Measurements from ENCODE around the gene IL18RAP.

The IL18RAP gene

DNA sequence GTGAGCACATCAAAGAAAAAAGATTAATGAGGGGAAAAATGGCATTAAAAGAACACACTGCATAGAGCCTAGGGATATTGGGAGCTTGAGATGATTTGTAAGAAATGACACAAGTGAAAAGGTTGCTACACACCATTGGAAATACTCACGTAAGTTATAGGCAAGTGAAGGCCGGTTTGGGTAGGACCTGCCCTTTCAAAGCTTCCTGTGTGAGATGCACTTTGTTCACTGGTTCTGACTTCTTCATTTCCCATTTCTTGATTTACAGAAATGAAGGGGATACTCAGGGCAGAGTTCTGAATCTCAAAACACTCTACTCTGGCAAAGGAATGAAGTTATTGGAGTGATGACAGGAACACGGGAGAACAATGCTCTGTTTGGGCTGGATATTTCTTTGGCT lies at the start of gene IL18RAP:
Gene IL18RAP (plus strand): TSS at position 251 of the 400 bp plus-strand sequence. CDS start 118 bp downstream, at position 369.
- FAIRE-seq (no peak), DNase-seq (ENCODE audit: low spot score) (no peak)

DNA sequence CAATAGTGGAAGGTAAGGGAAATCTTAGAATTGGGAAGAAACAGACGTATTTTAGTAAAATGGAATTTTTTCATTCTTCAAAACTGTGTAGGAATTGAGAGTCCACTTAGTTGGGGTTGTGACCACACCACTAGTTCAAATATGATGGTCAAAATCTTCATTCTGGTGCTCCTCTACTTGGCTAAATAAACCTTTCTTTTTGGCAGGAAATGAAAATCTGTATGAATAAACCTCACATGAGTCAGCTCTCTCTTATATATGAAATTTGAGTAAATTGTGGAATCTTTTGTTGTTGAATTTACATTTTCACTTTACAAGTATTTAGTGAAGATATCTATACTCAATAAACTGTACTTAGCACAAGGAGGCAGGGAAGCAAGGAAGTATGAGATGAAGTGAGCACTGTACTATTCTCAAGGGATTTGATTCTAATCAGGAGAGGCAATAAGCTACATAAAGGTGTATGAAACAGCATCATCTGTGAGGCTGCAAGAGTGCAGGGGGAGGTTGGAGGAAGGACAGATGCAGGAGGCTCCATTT lies 46.8 kb upstream of the IL18RAP start:
- FAIRE-seq: no peak
- DNase-seq (ENCODE audit: low spot score): no peak

GRCh38 chr2:102383722-102384121 lies 39.2 kb upstream of the IL18RAP start:
- FAIRE-seq (no peak), DNase-seq (ENCODE audit: low spot score) (no peak)

DNA sequence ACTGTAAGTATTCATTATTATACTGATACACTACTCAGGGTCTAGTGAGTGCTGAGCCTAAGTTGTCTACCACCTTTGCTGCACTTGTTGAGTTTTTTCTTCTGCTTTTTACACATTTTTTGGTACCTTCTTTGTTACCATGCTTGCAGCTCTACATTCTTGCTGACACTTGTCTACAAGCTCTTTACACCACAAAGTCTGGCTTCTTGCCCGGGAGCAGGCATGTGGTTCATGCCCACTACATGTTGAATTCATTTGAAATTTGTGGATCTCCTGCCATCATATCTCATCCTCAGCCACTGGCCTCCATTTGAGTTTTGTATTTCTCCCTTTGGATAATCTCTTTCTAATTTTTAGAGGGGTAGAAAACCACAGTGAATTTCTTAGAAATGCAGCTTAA lies 37.4 kb upstream of the IL18RAP start:
- DNase-seq (ENCODE audit: low spot score) (no peak), FAIRE-seq (no peak)

DNA sequence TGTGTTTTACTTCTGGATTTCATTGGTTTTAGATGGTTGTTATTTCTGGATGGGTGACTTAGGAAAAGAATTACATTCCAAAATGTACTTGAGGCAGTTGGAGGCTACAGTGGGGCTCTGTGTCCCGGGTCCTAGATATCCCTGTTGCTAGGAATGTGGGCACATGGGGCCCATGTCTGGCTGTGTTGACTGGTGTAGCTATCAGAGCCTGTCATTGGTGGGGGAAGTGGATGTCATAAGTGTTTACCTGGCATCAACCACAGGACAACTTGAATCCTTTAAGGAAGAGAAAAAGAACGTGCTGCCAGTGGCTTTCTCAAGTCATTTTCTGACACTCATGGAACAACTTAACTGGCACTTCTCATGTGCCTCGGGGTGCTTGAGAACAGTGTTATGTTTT lies 37.0 kb upstream of the IL18RAP start:
- no peak for FAIRE-seq
- DNase-seq (ENCODE audit: low spot score): no peak

GRCh38 chr2:102386867-102387541 lies 36.0 kb upstream of the IL18RAP start:
- DNase-seq (ENCODE audit: low spot score): no peak
- FAIRE-seq: no peak

DNA sequence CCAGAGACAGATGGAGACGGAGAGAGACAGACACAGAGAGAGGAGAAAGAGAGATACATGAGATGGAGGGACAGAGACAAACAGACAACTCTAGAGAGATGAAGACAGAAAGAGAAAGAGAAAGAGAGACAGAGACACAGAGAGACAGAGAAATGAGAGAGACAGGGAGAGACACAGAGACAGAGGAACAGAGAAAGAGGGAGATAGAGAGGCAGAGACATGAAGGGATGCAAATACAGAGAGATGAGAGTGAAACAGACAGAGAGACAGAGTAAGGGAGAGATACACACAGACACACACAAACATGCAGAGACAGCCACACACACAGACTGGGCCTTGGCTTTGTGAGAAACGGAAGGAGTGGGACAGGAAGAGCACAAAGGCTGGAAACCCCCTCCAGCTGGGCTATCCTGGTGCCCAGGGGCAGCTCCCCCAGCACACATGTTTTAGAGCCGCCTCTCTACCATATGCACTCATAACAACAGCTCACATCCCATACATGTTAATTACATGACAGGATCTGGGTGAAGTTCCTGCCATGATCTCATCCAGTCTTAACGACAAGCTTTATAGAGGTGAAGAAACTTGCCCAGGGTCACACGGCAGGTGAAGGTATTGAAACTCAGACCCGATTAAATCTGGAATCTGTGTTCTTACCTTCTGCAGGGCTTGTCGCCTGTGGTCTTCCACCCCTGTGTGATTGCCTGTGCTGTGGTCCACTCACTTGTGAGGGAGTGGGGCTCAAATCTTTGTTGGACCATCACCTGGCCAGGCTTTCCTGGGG lies 35.0 kb upstream of the IL18RAP start:
- FAIRE-seq: no peak
- DNase-seq (ENCODE audit: low spot score): no peak

DNA sequence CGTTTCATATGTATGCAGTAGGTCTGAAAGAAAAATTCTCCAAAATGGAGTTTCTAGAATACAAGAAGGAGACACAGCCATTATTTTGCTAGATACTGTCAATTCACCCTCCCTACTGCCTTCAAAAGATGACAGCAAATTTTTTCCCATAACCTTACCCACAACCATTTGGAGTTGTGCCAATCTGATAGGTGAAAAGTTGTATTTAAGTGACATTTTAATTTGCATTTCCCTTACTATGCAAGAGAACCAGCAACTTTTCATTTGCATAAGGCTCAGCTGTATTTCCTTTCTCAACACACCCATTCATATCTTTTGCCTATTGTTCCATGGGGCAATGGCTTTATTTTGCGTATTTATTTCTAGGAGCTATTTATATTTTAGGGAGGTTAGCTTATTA lies 31.4 kb upstream of the IL18RAP start:
- DNase-seq (ENCODE audit: low spot score): no peak

DNA sequence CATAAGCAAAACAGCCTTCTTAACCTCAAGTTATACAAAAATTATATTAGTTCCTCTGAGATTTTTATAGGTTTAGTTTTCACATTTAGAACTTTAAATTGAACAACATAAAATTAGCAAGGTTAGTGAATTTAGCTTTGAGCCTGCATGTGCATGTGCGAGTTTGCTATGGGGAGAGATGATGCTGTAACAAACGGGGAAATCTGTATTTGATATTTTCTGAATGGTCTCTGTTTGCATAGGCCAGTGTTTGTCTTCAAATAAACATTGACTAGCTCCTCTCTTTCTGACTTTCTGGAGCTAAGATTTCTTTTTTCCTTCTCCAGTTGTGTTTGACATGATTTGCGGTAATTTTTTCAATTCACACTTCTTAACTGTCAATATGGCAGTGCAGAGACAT lies 30.9 kb upstream of the IL18RAP start:
- FAIRE-seq (no peak), DNase-seq (ENCODE audit: low spot score) (no peak)

More for the DNA sequence above, 31.4 kb upstream of the IL18RAP start:
- FAIRE-seq: no peak

- DNase-seq (ENCODE audit: low spot score) (no peak), FAIRE-seq (no peak)
These were observed 30.0 kb upstream of the IL18RAP start for GRCh38 chr2:102392942-102393341.

DNA sequence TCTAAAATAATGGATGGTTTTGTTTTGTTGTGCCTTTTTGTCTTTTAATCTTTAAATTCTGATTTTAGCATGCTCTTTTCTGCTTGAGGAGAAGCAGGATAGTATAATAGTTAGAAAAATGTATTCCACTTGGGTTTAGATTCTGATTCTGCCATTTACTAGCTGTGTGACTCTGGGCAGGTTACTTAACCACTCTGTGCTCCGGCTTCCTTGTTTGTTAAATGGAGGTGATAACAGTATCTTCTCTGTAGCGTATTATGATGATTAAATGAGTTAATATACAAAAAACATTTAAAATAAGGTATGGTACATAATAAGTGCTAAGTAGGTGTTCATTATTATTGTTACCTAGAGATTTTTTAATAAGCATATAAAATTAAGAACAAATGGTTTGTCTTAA lies 26.9 kb upstream of the IL18RAP start:
- FAIRE-seq: no peak
- DNase-seq (ENCODE audit: low spot score): no peak

DNA sequence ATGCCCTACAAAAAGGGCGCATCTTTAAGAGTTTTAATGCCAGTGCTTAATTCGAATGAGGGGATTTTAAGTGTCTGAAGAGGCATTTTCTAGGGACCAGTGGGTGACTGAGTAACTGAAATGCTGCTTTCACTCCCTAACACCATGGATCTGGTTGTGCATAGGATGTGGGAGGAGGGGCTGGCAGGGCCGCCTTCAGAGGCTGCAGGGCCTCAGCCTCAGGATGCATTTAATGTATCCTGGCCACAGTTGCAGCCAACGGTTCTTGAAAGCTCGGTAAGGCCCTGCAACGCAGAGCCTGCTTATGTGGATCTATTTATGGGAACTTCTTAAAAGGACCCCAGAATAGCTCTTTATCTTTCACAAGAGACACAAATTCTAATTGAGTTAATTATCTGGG lies 25.8 kb upstream of the IL18RAP start:
- FAIRE-seq: no peak
- no peak for DNase-seq (ENCODE audit: low spot score)

GRCh38 chr2:102399499-102400141 lies 23.3 kb upstream of the IL18RAP start:
- FAIRE-seq: no peak
- DNase-seq (ENCODE audit: low spot score): no peak

DNA sequence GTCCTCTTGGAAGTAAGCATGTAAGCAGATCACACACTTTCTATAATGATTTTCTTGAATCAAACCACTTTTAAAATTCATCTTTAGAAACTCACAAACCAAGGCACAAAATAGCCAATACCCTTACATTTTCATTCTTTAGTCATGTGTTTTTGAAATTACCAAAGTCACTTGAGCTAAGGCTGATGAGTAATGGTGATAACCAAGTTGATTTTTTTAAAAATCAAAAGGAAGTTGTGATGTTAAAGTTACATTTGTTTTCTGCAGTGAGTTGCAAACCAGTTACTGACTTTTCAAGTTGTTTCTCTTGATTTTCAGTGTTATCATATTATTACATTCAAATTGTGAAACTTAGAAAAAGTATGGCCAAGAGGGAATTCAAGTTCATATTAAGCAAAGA lies 21.5 kb upstream of the IL18RAP start:
- FAIRE-seq: no peak

DNA sequence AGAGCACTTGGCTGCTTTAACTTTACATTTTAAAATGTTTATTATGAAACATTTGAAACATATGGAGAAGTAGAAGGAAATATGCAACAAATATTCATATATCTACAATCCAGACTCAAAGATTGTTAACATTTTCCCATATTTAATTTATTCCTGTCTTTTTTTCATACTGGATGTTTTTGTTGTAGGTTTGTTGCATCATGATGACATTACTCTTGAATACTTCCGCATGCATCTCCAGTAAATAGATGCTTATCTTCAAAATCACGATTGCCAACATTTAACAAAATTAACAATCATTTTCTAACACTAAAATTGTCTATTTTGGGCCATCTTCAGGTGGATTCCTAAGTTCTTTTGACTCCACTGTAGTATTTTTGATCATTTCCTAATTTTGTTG lies 21.1 kb upstream of the IL18RAP start:
- no peak for DNase-seq (ENCODE audit: low spot score)
- no peak for FAIRE-seq

More for the DNA sequence above, 21.5 kb upstream of the IL18RAP start:
- DNase-seq (ENCODE audit: low spot score): no peak

DNA sequence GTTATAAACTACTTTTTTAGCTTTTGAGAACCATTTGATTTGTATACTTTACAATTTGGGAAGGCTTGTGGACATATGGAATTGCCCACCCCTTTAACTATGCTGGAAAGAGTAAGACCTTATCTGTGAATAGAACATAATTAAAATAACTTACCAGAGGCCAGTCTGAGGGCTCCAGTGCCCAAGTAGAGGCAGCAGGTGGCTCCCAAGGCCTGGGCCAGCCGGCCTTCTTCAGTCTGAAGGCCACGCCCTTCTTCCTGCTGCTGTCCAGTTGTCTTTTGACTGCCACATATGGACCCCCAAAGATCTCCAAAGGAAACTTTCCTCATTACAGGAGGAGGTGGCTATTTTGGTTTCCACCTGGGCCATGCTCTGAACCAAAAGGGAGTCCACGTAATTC lies 12.0 kb upstream of the IL18RAP start:
- no peak for FAIRE-seq
- no peak for DNase-seq (ENCODE audit: low spot score)

DNA sequence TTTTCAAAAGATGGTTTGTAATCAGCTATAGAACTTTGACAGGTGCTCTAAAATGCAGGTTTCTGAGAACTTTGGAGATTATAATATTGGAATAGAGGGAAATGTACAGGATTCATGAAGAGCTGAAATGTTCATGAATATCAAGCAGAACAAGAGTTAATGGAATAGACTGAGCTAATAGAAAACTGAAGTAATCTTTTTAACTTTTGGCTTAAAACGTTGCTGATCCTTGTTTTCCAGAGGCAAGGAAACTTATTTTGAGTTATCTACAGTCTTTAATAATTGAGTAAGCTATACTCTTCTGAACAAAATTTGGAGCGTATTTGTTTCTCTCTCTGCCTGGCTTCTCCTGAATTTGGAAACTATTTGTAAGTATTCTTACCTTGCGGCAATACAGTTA lies 10.8 kb upstream of the IL18RAP start:
- DNase-seq (ENCODE audit: low spot score) (no peak), FAIRE-seq (no peak)

DNA sequence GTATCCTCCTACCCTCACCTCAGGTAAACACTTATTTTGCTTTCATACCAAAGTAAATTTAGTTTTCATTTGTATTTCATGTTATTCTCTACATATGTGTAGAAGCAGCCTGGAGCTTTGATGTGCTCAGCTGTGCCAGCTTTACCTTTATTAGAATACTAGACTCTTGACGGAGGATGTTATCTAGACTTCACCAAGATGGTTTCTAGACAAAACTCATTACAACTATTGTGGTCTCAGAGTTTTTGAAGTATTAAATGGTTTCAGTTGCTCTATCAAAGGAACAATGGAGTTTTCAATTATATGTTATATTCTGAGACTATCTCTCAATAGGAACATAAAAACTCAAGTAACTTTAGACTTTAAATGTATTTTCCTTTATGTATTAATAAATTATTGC lies 5.0 kb upstream of the IL18RAP start:
- no peak for FAIRE-seq
- DNase-seq (ENCODE audit: low spot score): no peak

GRCh38 chr2:102418421-102418961 lies 4.5 kb upstream of the IL18RAP start:
- DNase-seq (ENCODE audit: low spot score) (peak; percentile 42), FAIRE-seq (peak; percentile 85)

DNA sequence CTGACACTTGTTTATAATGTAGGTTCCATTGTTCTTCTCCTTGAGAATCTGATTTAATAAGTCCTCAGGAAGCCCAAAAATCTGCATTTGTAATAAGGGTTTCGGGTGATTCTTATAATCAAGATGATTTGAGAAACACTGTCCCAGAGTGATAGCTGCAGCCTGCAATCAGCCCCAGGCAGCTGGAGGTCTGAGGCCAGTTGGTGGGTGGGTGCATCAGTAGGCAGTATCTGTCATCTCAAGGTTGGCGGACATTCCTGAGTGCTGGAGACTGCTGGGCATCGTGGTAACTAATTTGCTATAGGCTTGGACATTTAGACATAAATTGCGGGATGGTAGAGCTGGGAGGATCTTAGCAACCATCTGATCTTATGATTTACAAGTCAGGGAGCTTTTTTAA lies 2.7 kb upstream of the IL18RAP start:
- no peak for FAIRE-seq
- no peak for DNase-seq (ENCODE audit: low spot score)

GRCh38 chr2:102421890-102422759 lies 835 bp upstream of the IL18RAP start:
- no peak for DNase-seq (ENCODE audit: low spot score)
- no peak for FAIRE-seq
